ENCODE data around the gene ATP6V1E1. TPM values are rescaled to one million over a fixed set of nuclear protein-coding genes. Genes with fewer than 3 reads are reported as not detected.
A peak's percentile ranks its signal among the peaks of the same experiment; 100 is the strongest.

ATP6V1E1 gene
- total and polyA plus RNA-seq, 2 of the 13 experiments (the other 11 are each of a cell fraction or from before 2014, with no cell fraction given): 69.3 to 90.9 TPM

DNA sequence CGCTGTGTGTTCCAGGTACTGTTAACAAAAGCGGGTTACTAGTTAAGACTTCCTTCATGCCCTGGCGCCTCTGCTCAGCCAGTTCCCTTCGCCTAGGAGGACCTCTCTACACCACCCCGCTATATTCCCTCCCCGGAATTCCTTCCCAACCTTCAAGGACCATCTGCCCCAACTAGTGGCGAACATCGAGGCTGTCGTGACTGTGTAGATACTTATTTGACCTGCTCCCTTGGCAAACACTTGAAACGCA is 9.6 kb upstream of the ATP6V1E1 start (continued):
- no peak for TF ChIP-seq ZNF329 (CRISPR knock-in tag; IDR thresholded peaks at IDR 0.05; ENCODE audit: low read depth)
- peak; percentile 67 for TF ChIP-seq PRPF4 (IDR thresholded peaks at IDR 0.05; ENCODE audit: low read depth, low read length, poor library complexity, severe bottlenecking)
- TF ChIP-seq, protein P1, sequence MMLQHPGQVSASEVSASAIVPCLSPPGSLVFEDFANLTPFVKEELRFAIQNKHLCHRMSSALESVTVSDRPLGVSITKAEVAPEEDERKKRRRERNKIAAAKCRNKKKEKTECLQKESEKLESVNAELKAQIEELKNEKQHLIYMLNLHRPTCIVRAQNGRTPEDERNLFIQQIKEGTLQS (CRISPR knock-in tag; IDR thresholded peaks at IDR 0.05): no peak
- TF ChIP-seq HNRNPK (IDR thresholded peaks at IDR 0.05; ENCODE audit: low read depth, low read length, poor library complexity, severe bottlenecking): no peak
- TF ChIP-seq ZNF782 (CRISPR knock-in tag; IDR thresholded peaks at IDR 0.05; ENCODE audit: borderline replicate concordance): peak; percentile 4; the same call in 1 of the 2 replicates
- no peak for TF ChIP-seq POGZ (CRISPR knock-in tag; IDR thresholded peaks at IDR 0.05)
- TF ChIP-seq, protein P2, sequence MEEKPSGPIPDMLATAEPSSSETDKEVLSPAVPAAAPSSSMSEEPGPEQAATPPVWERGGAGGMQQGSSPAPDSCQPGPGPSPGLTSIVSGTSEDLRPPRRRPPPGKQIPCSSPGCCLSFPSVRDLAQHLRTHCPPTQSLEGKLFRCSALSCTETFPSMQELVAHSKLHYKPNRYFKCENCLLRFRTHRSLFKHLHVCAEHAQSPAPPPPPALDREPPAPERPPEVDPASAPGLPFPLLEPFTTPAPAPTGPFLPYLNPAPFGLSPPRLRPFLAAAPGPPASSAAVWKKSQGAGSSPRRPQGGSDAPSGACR (CRISPR knock-in tag; IDR thresholded peaks at IDR 0.05): no peak
- TF ChIP-seq CSRNP1 (CRISPR knock-in tag; IDR thresholded peaks at IDR 0.05): 0 out of 2 replicates have a peak, but pooled peaks have one; percentile 27
- TF ChIP-seq, protein P3, sequence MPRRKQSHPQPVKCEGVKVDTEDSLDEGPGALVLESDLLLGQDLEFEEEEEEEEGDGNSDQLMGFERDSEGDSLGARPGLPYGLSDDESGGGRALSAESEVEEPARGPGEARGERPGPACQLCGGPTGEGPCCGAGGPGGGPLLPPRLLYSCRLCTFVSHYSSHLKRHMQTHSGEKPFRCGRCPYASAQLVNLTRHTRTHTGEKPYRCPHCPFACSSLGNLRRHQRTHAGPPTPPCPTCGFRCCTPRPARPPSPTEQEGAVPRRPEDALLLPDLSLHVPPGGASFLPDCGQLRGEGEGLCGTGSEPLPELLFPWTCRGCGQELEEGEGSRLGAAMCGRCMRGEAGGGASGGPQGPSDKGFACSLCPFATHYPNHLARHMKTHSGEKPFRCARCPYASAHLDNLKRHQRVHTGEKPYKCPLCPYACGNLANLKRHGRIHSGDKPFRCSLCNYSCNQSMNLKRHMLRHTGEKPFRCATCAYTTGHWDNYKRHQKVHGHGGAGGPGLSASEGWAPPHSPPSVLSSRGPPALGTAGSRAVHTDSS (CRISPR knock-in tag; conservative IDR thresholded peaks at IDR 0.05): no peak
- TF ChIP-seq NR3C1 (CRISPR knock-in tag; IDR thresholded peaks at IDR 0.05): no peak
- peak; percentile 87; the same call in 1 of the 2 replicates for TF ChIP-seq ZC3H4 (CRISPR knock-in tag; IDR thresholded peaks at IDR 0.05; ENCODE audit: borderline replicate concordance)
- no peak for TF ChIP-seq ZNF597 (CRISPR knock-in tag; IDR thresholded peaks at IDR 0.05)
- TF ChIP-seq SYNCRIP (IDR thresholded peaks at IDR 0.05; ENCODE audit: insufficient read depth, low read depth, low read length): no peak
- peak; percentile 50 for TF ChIP-seq RBM22 (optimal IDR thresholded peaks at IDR 0.05; ENCODE audit: low read length)
- TF ChIP-seq TMF1 (CRISPR knock-in tag; IDR thresholded peaks at IDR 0.05; ENCODE audit: low read depth): peak; percentile 54
- TF ChIP-seq ZNF841 (CRISPR knock-in tag; IDR thresholded peaks at IDR 0.05; ENCODE audit: borderline replicate concordance): no peak
- no peak for TF ChIP-seq ZNF12 (CRISPR knock-in tag; IDR thresholded peaks at IDR 0.05)

Data from HepG2 (cell line).